DOHH2 (cell line): Measurements from ENCODE around the gene CCDC39.

Experiments used
- CTCF ChIP-seq: fragments of 200-600 bp; sonication (generic); IDR thresholded peaks from one replicate; pipeline ENCODE4 v1.5.1; 2014; ENCODE audit warnings: antibody characterized with exemption, mild to moderate bottlenecking, low read depth, low read length; ENCODE audit not compliant: poor library complexity, severe bottlenecking
- EZH2phosphoT487 ChIP-seq: fragments of 200-600 bp; sonication (generic); IDR thresholded peaks from 2 replicates; pipeline ENCODE4 v1.6.1; 2017; ENCODE audit warnings: borderline replicate concordance, mild to moderate bottlenecking, antibody characterized with exemption, low read length, moderate library complexity, mixed read lengths

DNA sequence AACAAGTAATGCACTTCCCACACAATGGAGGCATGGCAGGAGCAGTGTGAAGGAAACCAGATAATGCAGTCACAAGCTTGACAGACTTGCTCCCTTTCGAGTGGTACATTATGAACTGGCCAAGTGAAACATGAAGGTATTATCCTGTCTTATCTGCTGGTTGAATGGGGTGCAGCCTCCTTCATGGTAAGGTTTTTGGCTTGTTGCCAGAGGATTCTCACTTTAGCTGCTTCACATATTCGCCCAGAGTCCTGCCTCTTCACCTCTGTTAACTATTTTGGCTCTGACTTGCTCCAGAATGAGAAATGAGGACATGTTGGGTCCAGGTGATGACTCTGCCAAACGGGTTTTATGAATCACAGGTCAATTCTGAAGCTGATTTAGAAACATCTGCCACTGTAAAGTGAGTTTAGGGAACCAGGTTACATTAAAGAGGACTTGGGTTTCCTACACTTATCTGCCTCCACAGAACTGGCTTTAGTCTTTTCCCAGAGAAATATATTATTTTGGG is 19.5 kb upstream of the CCDC39 start:
- TF ChIP-seq CTCF = no peak
- TF ChIP-seq EZH2phosphoT487 = no peak
